DND-41 (cell line): ENCODE measurements around the gene NINL.

ENCODE experiments used
- CTCF ChIP-seq: IDR thresholded peaks from 2 replicates; pipeline ENCODE4 v1.5.1; 2012; ENCODE audit warnings: borderline replicate concordance, low read length, moderate library complexity, mild to moderate bottlenecking; ENCODE audit not compliant: poor library complexity, severe bottlenecking; ENCODE audit errors: extremely low read depth
- EZH2 ChIP-seq: IDR thresholded peaks from 3 replicates; pipeline ENCODE4 v1.6.1; 2012; ENCODE audit warnings: borderline replicate concordance, low read depth, mild to moderate bottlenecking, moderate library complexity, low read length, inconsistent platforms; ENCODE audit not compliant: severe bottlenecking

- TF ChIP-seq CTCF (peak; percentile 8), EZH2 (no peak)
Measured at GRCh38 chr20:25623225-25623735, 37.9 kb upstream of the NINL start.
